ENCODE results near the gene MANEAL. TPM values are rescaled to one million over a fixed set of nuclear protein-coding genes. Genes with fewer than 3 reads are reported as not detected.

The MANEAL gene
- total and polyA plus RNA-seq, 3 donors from 2014 or later, result 6.9 to 11.0 (median 7.9) TPM

DNA sequence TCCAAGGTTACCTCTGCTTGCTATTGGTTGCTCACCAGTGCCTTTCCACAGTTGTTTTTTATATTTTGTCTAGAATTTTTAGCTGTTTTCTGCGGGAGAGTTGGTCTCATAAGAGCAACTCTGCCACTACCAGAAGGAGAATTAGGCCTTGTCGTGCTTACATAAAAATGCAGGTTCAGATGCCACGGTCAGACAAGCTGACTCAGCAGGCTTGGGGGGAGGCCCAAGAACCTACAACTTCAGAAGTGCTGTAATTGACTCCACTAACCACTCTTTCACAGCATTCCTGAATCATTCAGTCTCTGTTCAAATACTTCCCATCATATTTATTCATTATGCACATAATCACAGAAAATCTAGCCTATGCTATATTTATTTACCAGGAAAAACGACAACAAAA is 37.5 kb downstream of the MANEAL start:
- intact Hi-C loops (cut with DNase I; ENCODE audit: low total_unique reads), result no loop called here
- 93% methylated on average over 4 of the region's 4 CpGs for WGBS, 2 donors
- H3K9me3 ChIP-seq, result no peaks in the 10 kb centered on the region
- DNase-seq, result no peak
- H3K36me3 ChIP-seq (ENCODE audit: low read depth, missing control alignments), result no peaks in the 10 kb centered on the region
- no peaks in the 10 kb centered on the region for H3K27me3 ChIP-seq
- TF ChIP-seq, protein P1, sequence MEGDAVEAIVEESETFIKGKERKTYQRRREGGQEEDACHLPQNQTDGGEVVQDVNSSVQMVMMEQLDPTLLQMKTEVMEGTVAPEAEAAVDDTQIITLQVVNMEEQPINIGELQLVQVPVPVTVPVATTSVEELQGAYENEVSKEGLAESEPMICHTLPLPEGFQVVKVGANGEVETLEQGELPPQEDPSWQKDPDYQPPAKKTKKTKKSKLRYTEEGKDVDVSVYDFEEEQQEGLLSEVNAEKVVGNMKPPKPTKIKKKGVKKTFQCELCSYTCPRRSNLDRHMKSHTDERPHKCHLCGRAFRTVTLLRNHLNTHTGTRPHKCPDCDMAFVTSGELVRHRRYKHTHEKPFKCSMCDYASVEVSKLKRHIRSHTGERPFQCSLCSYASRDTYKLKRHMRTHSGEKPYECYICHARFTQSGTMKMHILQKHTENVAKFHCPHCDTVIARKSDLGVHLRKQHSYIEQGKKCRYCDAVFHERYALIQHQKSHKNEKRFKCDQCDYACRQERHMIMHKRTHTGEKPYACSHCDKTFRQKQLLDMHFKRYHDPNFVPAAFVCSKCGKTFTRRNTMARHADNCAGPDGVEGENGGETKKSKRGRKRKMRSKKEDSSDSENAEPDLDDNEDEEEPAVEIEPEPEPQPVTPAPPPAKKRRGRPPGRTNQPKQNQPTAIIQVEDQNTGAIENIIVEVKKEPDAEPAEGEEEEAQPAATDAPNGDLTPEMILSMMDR (IDR thresholded peaks at IDR 0.05), result no peak
- TF ChIP-seq POLR2A (IDR thresholded peaks at IDR 0.05), result no peak
- no peak overlapping the region for H3K4me3 ChIP-seq
- H3K4me1 ChIP-seq, result no peaks in the 10 kb centered on the region
- H3K27ac ChIP-seq, result no peak overlapping the region

DNA sequence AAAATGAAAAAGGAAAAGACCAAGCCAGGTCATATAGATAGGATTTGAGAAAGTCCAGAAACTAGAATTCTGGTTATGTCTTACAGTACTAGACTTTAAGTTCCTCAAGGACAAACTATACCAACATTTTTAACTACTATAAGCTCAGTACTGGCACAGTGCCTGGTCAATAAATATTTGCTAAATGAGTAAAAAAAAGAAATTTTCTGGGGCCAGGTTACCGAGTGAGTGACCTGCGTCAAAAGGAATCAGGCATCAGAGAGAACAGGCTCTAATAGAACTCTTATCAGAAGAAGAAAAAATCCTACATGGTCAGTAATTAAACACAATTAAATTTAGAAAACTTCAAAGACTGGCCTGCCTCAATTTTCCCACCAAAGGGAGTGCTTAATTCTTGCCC is 38.2 kb downstream of the MANEAL start:
- no peak for DNase-seq
- no peaks in the 10 kb centered on the region for H3K27me3 ChIP-seq
- no peaks in the 10 kb centered on the region for H3K4me1 ChIP-seq
- no peak overlapping the region for H3K4me3 ChIP-seq
- H3K27ac ChIP-seq, result no peak overlapping the region
- no peaks in the 10 kb centered on the region for H3K9me3 ChIP-seq
- no peaks in the 10 kb centered on the region for H3K36me3 ChIP-seq (ENCODE audit: low read depth, missing control alignments)
- no peak for TF ChIP-seq POLR2A (IDR thresholded peaks at IDR 0.05)
- TF ChIP-seq, protein P1 (IDR thresholded peaks at IDR 0.05), result no peak
- intact Hi-C loops (cut with DNase I; ENCODE audit: low total_unique reads), result no loop called here
- WGBS, 2 donors, result 87 to 93% methylated on average over 2 of the region's 2 CpGs

DNA sequence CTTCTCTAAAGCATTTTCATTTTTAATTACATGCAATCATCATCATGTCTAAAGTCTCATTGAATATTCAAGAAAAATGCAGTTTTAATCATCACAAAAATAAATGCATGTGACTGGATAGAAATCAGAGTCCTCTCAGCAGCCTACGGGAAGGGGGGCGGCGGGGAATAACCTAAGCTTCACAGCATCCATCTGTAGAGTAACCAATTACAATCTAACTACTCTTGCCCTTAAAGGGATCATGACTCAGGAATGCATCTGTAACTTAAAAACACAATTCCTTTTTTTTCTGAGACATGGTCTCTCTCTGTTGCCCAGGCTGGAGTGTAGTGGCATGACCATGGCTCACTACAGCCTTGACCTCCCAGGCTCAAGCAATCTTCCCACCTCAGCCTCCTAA is 43.1 kb downstream of the MANEAL start:
- TF ChIP-seq POLR2A (IDR thresholded peaks at IDR 0.05), result no peak
- TF ChIP-seq, protein P1 (IDR thresholded peaks at IDR 0.05), result no peak
- Histone ChIP-seq H3K9me3 (no peaks in the 10 kb centered on the region), H3K27ac (no peak overlapping the region), H3K36me3 (ENCODE audit: low read depth, missing control alignments) (no peaks in the 10 kb centered on the region), H3K4me3 (no peak overlapping the region), H3K27me3 (no peaks in the 10 kb centered on the region), H3K4me1 (peaks cover 5% of the 10 kb centered on the region)
- 56 to 62% methylated on average over 3 of the region's 3 CpGs for WGBS, 2 donors
- no peak for DNase-seq
- intact Hi-C loops (cut with DNase I; ENCODE audit: low total_unique reads), result no loop called here

DNA sequence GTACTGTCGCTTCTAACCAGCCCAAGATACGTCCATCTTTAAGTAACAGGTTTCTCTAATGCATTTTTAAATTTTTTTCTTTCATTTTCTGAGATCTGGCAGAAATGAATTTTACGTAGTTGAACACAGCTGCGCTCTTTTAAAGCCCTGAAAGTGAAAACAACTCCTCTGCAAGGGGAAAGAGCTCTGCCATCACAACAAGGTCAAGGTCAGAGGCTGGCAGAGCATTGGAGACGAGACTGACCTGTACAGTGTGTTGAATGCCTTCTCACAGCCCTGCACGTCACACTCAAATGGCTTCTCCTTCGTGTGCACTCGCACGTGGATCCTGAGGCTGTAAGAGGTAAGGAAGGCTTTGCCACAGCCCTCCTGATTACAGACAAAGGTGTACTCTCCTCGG is 46.0 kb downstream of the MANEAL start:
- DNase-seq, result peak; percentile 33
- H3K4me3 ChIP-seq, result no peak overlapping the region
- H3K4me1 ChIP-seq, result peaks cover 5% of the 10 kb centered on the region
- intact Hi-C loops (cut with DNase I; ENCODE audit: low total_unique reads), result no loop called here
- WGBS, 2 donors, result 73 to 84% methylated on average over 10 of the region's 10 CpGs
- H3K9me3 ChIP-seq, result no peaks in the 10 kb centered on the region
- no peaks in the 10 kb centered on the region for H3K27me3 ChIP-seq
- no peaks in the 10 kb centered on the region for H3K36me3 ChIP-seq (ENCODE audit: low read depth, missing control alignments)
- no peak overlapping the region for H3K27ac ChIP-seq
- no peak for TF ChIP-seq POLR2A (IDR thresholded peaks at IDR 0.05)
- TF ChIP-seq, protein P1 (IDR thresholded peaks at IDR 0.05), result no peak

DNA sequence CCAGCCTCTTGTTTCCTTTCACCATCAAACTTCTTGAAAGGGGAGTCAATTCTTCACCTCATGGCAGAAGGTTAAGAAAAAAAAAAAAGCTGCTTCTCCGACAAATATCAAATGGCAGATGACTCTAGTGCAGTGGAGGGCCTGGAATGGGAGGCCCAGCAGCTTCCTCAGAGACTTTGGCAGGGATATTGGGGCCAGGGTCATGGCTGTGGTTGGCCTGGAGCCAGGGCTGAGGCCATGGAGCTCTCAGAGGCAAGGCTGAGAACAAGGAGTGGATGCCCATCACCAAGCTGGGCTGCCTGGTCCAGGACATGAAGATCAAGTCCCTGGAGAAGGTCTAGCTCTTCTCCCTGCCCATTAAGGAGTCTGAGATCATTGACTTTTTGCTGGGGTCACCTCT is 47.1 kb downstream of the MANEAL start:
- Histone ChIP-seq H3K36me3 (ENCODE audit: low read depth, missing control alignments) (no peaks in the 10 kb centered on the region), H3K9me3 (no peaks in the 10 kb centered on the region), H3K4me1 (peaks cover 5% of the 10 kb centered on the region), H3K27ac (no peak overlapping the region), H3K4me3 (no peak overlapping the region), H3K27me3 (no peaks in the 10 kb centered on the region)
- WGBS, 2 donors, result 52 to 75% methylated on average over 1 of the region's 1 CpG
- intact Hi-C loops (cut with DNase I; ENCODE audit: low total_unique reads), result no loop called here
- DNase-seq, result no peak
- no peak for TF ChIP-seq POLR2A (IDR thresholded peaks at IDR 0.05)

Measured in testis (tissue), 3 donors.